Activated T-helper 9 cell treated with anti-CD3 and anti-CD28 coated beads, Interleukin-2, amount 50 U/mL, for 16 hours (primary cell): ENCODE results near the gene PPM1N.
"Not testable (repeated sequence)": the region's sequence is repeated elsewhere in the genome, so short reads cannot be mapped to it uniquely, and the experiment has no call there.

Experiments used
- DNase-seq: peaks from one replicate; pipeline ENCODE4 v3.0.0-alpha.2; 2020; ENCODE audit warnings: low read depth

The PPM1N gene

GRCh38 chr19:45510352-45510751 lies 12.1 kb downstream of the PPM1N start:
- DNase-seq = not testable (repeated sequence)

- no peak for DNase-seq
Observed at GRCh38 chr19:45511074-45511473, 12.8 kb downstream of the PPM1N start.

- DNase-seq = no peak
Observed at GRCh38 chr19:45512881-45513483, 14.7 kb downstream of the PPM1N start.

GRCh38 chr19:45514376-45515051 lies 16.3 kb downstream of the PPM1N start:
- DNase-seq = no peak

GRCh38 chr19:45515081-45515624 lies 16.9 kb downstream of the PPM1N start:
- no peak for DNase-seq

GRCh38 chr19:45515807-45516401 lies 17.7 kb downstream of the PPM1N start:
- DNase-seq = no peak

GRCh38 chr19:45517238-45517637 lies 19.0 kb downstream of the PPM1N start:
- DNase-seq = no peak

- DNase-seq = no peak
Observed at GRCh38 chr19:45517641-45518468, 19.6 kb downstream of the PPM1N start.

GRCh38 chr19:45518469-45518826 lies 20.2 kb downstream of the PPM1N start:
- no peak for DNase-seq

- no peak for DNase-seq
Observed at GRCh38 chr19:45522010-45522941, 24.0 kb downstream of the PPM1N start.

GRCh38 chr19:45523642-45524256 lies 25.5 kb downstream of the PPM1N start:
- DNase-seq = peak; percentile 45

GRCh38 chr19:45524575-45525129 lies 26.4 kb downstream of the PPM1N start:
- DNase-seq = no peak

GRCh38 chr19:45526143-45526542 lies 27.9 kb downstream of the PPM1N start:
- no peak for DNase-seq

- DNase-seq = no peak
Observed at GRCh38 chr19:45526971-45527370, 28.7 kb downstream of the PPM1N start.

- DNase-seq = no peak
Observed at GRCh38 chr19:45527731-45528130, 29.5 kb downstream of the PPM1N start.

GRCh38 chr19:45528149-45528743 lies 30.0 kb downstream of the PPM1N start:
- no peak for DNase-seq

GRCh38 chr19:45528744-45529419 lies 30.6 kb downstream of the PPM1N start:
- DNase-seq = no peak

- DNase-seq = no peak
Observed at GRCh38 chr19:45529420-45529785, 31.2 kb downstream of the PPM1N start.

GRCh38 chr19:45531349-45531748 lies 33.1 kb downstream of the PPM1N start:
- no peak for DNase-seq

GRCh38 chr19:45539459-45539858 lies 41.2 kb downstream of the PPM1N start:
- DNase-seq = no peak
